Testis (tissue), 2 donors: ENCODE results near the gene PCSK7.

ENCODE experiments used
- CTCF ChIP-seq, 3 experiments: fragments of 450-650 bp in 2 of 3; fragments of 200-600 bp in 1 of 3; sonication (generic) in 1 of 3; IDR thresholded peaks; one replicate each; pipeline ENCODE4 v1.5.1; 2016 to 2019; ENCODE audit warnings: antibody characterized with exemption in 3 of 3, mild to moderate bottlenecking in 2 of 3, moderate library complexity in 1 of 3
- POLR2A ChIP-seq: fragments of 450-650 bp; IDR thresholded peaks from one replicate; pipeline ENCODE4 v1.6.1; 2017; ENCODE audit warnings: antibody characterized with exemption, mild to moderate bottlenecking, moderate library complexity

GRCh38 chr11:117197006-117197405 lies 34.9 kb downstream of the PCSK7 start:
- no peak for TF ChIP-seq CTCF (IDR thresholded peaks at IDR 0.05)
- no peak for TF ChIP-seq POLR2A
